Neural crest cell (in vitro differentiated cells): ENCODE measurements around the gene PLD4. TPM values are rescaled to one million over a fixed set of nuclear protein-coding genes. Genes with fewer than 3 reads are reported as not detected.

Experiments
- DNase-seq: peaks from one replicate; pipeline ENCODE4 v3.0.0; 2021; ENCODE audit warnings: low read depth, mixed read lengths, low spot score
- H3K27ac Mint-ChIP-seq: one replicate; pipeline ENCODE4 v1.8.0; 2021; ENCODE audit warnings: mild to moderate bottlenecking, mixed read lengths; ENCODE audit not compliant: unreplicated experiment
- H3K27me3 Mint-ChIP-seq: 2 replicates; pipeline ENCODE4 v1.8.0; 2021; ENCODE audit warnings: low read depth, mild to moderate bottlenecking, mixed read lengths
- H3K36me3 Mint-ChIP-seq: 2 replicates; pipeline ENCODE4 v1.8.0; 2021; ENCODE audit warnings: low read depth, mild to moderate bottlenecking, mixed read lengths
- H3K4me1 Mint-ChIP-seq: 2 replicates; pipeline ENCODE4 v1.8.0; 2021; ENCODE audit warnings: mixed read lengths
- H3K4me3 Mint-ChIP-seq: one replicate; pipeline ENCODE4 v1.8.0; 2021; ENCODE audit warnings: mild to moderate bottlenecking, mixed read lengths
- H3K9me3 Mint-ChIP-seq: 2 replicates; pipeline ENCODE4 v1.8.0; 2021; ENCODE audit warnings: mixed read lengths
- total RNA-seq: library from RNA; stranded (reverse); gene quantifications from 2 replicates; pipeline ENCODE4 v1.2.1, GENCODE V29; 2021
- TF ChIP-seq, protein P1 (sequence below): fragments of 200-600 bp; sonication (generic); conservative IDR thresholded peaks from 2 replicates; pipeline ENCODE4 v1.5.0; 2021; ENCODE audit warnings: antibody characterized with exemption, mild to moderate bottlenecking

Gene PLD4
- total RNA-seq, 1 donor from 2014 or later, result 0.02 TPM

DNA sequence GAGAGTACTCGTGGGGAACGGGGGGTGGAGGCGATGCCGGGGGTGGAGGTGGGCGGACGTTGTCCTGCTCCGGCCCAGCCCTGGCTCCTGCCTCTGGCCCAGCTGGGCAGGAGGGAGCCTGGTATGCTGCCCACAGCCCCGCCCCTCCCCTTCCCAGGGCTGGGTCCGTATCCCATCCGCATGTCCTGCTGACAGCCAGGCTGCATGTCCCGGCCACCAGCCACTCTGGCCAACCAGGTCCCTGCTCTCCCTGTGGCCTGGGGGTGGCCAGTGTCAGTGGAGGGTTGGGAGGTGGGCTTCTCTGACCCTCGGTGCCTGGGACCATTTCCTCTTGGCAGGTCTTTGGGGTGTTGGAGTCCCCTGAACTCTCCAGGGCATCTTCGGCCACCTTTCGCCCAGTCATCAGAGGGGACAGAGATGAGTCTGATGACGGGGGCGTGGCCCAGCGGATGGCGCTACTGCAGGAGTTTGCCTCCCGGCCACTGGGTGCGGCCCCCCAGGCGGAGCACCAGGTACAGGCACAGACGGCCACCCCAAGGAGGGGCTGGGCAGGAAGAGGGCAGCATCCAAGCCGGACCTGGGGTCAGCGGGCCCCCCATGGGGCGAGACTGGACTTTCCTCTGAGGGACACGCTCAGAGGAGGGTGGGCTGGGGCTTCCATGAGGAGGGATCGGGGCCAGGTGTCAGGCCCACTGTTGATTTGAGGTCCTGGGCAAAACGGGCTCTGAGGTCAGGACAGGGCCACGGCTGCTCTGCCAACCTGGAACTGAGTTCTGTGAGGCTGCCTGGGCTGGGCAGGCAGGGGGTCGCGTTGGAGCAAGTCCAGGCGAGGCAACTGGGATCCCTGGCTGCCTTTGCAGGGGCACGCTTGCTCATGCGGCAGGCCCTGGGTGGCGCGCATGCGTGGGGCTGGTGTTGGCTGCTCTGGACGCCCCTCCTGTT lies 39.4 kb upstream of the PLD4 start:
- Mint-ChIP-seq H3K27ac (no peak overlapping the region), H3K4me3 (no peak overlapping the region), H3K36me3 (no peaks in the 10 kb centered on the region), H3K4me1 (no peaks in the 10 kb centered on the region), H3K9me3 (no peaks in the 10 kb centered on the region), H3K27me3 (no peaks in the 10 kb centered on the region)
- TF ChIP-seq, protein P1, sequence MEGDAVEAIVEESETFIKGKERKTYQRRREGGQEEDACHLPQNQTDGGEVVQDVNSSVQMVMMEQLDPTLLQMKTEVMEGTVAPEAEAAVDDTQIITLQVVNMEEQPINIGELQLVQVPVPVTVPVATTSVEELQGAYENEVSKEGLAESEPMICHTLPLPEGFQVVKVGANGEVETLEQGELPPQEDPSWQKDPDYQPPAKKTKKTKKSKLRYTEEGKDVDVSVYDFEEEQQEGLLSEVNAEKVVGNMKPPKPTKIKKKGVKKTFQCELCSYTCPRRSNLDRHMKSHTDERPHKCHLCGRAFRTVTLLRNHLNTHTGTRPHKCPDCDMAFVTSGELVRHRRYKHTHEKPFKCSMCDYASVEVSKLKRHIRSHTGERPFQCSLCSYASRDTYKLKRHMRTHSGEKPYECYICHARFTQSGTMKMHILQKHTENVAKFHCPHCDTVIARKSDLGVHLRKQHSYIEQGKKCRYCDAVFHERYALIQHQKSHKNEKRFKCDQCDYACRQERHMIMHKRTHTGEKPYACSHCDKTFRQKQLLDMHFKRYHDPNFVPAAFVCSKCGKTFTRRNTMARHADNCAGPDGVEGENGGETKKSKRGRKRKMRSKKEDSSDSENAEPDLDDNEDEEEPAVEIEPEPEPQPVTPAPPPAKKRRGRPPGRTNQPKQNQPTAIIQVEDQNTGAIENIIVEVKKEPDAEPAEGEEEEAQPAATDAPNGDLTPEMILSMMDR, result no peak
- DNase-seq, result no peak

DNA sequence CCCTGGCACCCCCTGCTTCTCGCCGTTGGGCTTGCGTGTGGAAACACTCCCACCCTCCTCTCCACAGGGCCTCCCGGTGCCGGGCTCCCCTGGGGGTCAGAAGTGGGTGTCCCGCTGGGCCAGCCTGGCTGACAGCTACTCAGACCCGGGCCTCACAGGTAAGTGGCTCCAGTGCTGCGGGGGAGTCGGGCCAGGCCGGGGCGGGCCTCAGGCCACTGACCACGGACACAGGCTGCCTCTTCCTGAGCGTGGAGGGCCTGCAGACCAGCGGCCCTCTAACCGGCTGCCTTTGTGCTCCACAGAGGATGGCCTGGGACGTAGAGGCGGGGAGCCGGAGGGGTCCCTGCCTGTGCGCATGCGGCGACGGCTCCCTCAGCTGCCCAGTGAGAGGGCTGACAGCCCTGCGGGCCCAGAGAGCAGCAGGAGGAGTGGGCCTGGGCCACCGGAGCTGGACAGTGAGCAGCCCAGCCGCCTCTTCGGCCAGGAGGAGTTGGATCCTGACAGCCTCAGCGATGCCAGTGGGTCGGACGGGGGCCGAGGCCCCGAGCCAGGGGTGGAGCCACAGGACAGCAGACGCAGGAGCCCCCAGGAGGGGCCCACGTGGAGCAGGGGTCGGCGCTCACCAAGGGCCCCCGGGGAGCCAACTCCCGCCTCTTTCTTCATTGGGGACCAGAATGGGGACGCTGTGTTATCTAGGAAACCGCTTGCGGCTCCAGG lies 38.5 kb upstream of the PLD4 start:
- no peaks in the 10 kb centered on the region for H3K9me3 Mint-ChIP-seq
- H3K27ac Mint-ChIP-seq, result no peak overlapping the region
- no peaks in the 10 kb centered on the region for H3K36me3 Mint-ChIP-seq
- TF ChIP-seq, protein P1, result no peak
- DNase-seq, result no peak
- H3K4me1 Mint-ChIP-seq, result no peaks in the 10 kb centered on the region
- no peak overlapping the region for H3K4me3 Mint-ChIP-seq
- no peaks in the 10 kb centered on the region for H3K27me3 Mint-ChIP-seq

DNA sequence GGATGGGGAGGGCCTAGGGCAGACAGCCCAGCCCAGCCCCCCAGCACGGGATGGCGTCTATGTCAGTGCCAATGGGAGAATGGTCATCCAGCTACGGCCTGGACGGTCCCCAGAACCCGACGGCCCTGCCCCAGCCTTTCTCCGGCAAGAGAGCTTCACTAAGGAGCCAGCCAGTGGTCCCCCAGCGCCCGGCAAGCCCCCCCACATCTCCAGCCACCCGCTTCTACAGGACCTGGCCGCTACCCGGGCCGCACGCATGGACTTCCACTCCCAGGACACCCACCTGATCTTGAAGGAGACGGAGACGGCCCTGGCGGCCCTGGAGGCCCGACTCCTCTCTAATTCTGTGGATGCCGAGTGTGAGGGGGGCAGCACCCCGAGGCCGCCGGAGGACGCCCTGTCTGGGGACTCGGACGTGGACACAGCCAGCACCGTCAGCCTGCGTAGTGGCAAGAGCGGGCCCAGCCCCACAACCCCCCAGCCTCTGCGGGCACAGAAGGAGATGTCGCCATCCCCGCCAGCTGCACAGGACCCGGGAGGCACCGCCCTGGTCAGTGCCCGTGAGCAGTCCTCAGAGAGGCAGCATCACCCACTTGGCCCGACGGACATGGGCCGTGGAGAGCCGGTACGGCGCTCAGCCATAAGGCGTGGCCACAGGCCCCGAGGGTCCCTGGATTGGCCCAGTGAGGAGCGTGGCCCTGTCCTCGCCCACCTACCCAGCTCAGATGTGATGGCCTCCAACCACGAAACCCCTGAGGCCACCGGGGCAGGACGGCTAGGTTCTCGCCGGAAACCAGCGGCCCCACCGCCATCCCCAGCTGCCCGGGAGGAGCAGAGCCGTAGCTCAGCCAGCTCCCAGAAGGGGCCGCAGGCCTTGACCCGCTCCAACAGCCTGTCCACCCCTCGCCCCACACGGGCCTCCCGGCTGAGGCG lies 37.7 kb upstream of the PLD4 start:
- TF ChIP-seq, protein P1, result no peak
- no peaks in the 10 kb centered on the region for H3K36me3 Mint-ChIP-seq
- H3K4me3 Mint-ChIP-seq, result no peak overlapping the region
- no peaks in the 10 kb centered on the region for H3K27me3 Mint-ChIP-seq
- no peak for DNase-seq
- H3K27ac Mint-ChIP-seq, result no peak overlapping the region
- H3K4me1 Mint-ChIP-seq, result no peaks in the 10 kb centered on the region
- H3K9me3 Mint-ChIP-seq, result no peaks in the 10 kb centered on the region

DNA sequence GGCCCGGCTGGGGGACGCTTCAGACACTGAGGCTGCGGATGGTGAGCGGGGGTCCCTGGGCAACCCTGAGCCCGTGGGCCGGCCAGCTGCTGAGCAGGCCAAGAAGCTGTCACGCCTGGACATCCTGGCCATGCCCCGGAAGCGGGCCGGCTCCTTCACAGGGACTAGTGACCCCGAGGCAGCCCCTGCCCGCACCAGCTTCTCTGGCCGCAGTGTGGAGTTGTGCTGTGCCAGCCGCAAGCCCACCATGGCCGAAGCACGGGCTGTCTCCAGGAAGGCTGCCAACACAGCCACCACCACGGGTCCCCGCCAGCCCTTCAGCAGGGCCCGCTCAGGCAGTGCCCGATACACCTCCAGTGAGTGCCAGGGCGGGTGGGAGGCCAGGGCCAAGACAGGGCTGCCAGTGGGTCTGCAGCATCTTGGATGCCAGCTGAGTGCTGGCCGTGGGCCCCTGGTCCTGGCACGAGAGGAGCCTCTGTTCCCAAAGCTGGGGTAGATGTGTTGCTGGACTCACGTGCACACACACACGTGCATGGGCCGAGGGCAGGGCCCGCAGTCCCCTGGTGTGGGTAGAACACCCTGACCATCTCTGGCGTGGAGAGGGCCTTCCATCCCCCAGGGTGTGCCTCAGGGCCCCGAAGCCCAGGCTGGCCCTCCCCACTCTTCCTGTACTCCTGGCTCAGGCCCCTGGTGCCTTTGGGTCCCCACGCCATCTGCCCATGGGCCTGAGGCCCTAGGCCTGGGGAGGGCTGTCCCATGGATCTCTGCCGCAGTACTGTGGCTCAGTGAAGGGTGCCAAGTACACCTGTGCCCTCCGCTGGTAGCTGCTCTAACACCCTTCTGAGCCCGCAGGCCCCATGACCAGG lies 36.8 kb upstream of the PLD4 start:
- no peaks in the 10 kb centered on the region for H3K4me1 Mint-ChIP-seq
- H3K27ac Mint-ChIP-seq, result no peak overlapping the region
- no peaks in the 10 kb centered on the region for H3K36me3 Mint-ChIP-seq
- H3K27me3 Mint-ChIP-seq, result no peaks in the 10 kb centered on the region
- DNase-seq, result no peak
- TF ChIP-seq, protein P1, result no peak
- H3K9me3 Mint-ChIP-seq, result no peaks in the 10 kb centered on the region
- no peak overlapping the region for H3K4me3 Mint-ChIP-seq
